B cell (primary cell): ENCODE data around the gene FAM229B. TPM values are rescaled to one million over a fixed set of nuclear protein-coding genes. Genes with fewer than 3 reads are reported as not detected.

ENCODE experiments used
- ATAC-seq: fragments of 200-7000 bp; cut with Tn5 transposase; one replicate; pipeline ENCODE4 v1.10.0; 2021; ENCODE audit warnings: low read depth, mild to moderate bottlenecking, moderate number of reproducible peaks, moderate library complexity
- CTCF ChIA-PET: fragments of 350-600 bp; sonication (Branson Sonifier 250); formaldehyde crosslinking; loops from one replicate; lab custom pipeline; 2021; ENCODE audit warnings: antibody characterized with exemption, inconsistent platforms; lab: Charles Lee
- POLR2A ChIA-PET: fragments of 350-600 bp; sonication (Branson Sonifier 250); formaldehyde crosslinking; loops from one replicate; lab custom pipeline; 2021; ENCODE audit warnings: antibody characterized with exemption; lab: Charles Lee
- DNase-seq: peaks from one replicate; pipeline ENCODE4 v3.0.0; 2013
- H2AFZ ChIP-seq: 2 replicates; pipeline ENCODE4 v1.6.1; 2012; ENCODE audit warnings: mild to moderate bottlenecking, low read depth, low read length; ENCODE audit not compliant: insufficient read depth, poor library complexity, severe bottlenecking
- H3K27ac ChIP-seq, 2 donors: 1 replicate in 1 of 2; 2 replicates in 1 of 2; pipeline ENCODE4 v1.5.1; 2012 to 2013; ENCODE audit warnings: low read length in 2 of 2, mild to moderate bottlenecking in 2 of 2, moderate library complexity in 1 of 2
- H3K27me3 ChIP-seq, 4 experiments: fragments of 200-600 bp in 1 of 4; sonication (generic) in 1 of 4; replicated peaks in 1 of 4; 1 replicate in 2 of 4; 2 replicates in 2 of 4; pipeline versions ENCODE4 v1.6.1 to v1.7.0; 2013 to 2016; ENCODE audit warnings: low read length in 3 of 4, mild to moderate bottlenecking in 2 of 4, mixed read lengths in 1 of 4, moderate library complexity in 1 of 4; ENCODE audit not compliant: insufficient read depth in 4 of 4, control insufficient read depth in 3 of 4; ENCODE audit errors: control extremely low read depth in 1 of 4
- H3K36me3 ChIP-seq, 2 experiments: replicated peaks in 1 of 2; 1 replicate in 1 of 2; 2 replicates in 1 of 2; pipeline versions ENCODE4 v1.6.1 to v1.7.1; 2013; ENCODE audit warnings: low read length in 1 of 2; ENCODE audit not compliant: insufficient read depth in 2 of 2, control insufficient read depth in 1 of 2; ENCODE audit errors: control extremely low read depth in 1 of 2, extremely low read depth in 1 of 2
- H3K4me1 ChIP-seq, 2 donors: fragments of 200-600 bp in 1 of 2; sonication (generic) in 1 of 2; 1 replicate in 1 of 2; 2 replicates in 1 of 2; pipeline versions ENCODE4 v1.5.1 to v1.6.1; 2013 to 2017; ENCODE audit warnings: low read length in 2 of 2; ENCODE audit not compliant: control insufficient read depth in 2 of 2, insufficient read depth in 2 of 2
- H3K4me2 ChIP-seq: replicated peaks from 2 replicates; pipeline ENCODE3; 2012; ENCODE audit warnings: mild to moderate bottlenecking, low read depth, low read length; ENCODE audit not compliant: poor library complexity, severe bottlenecking
- H3K4me3 ChIP-seq, 5 experiments: fragments of 200-600 bp in 1 of 5; sonication (generic) in 1 of 5; 1 replicate in 3 of 5; 2 replicates in 2 of 5; pipeline versions ENCODE4 v1.5.1 to v1.7.0; 2011 to 2016; ENCODE audit warnings: low read length in 4 of 5, mild to moderate bottlenecking in 4 of 5, low read depth in 2 of 5, control low read depth in 1 of 5, moderate library complexity in 1 of 5; ENCODE audit not compliant: insufficient read depth in 1 of 5; ENCODE audit errors: control extremely low read depth in 1 of 5, extremely low read depth in 1 of 5
- H3K79me2 ChIP-seq: fragments of 200-600 bp; sonication (generic); one replicate; pipeline ENCODE4 v1.6.0; 2016; ENCODE audit warnings: low read length; ENCODE audit not compliant: control insufficient read depth, insufficient read depth
- H3K9ac ChIP-seq: fragments of 200-600 bp; sonication (generic); 2 replicates; pipeline ENCODE4 v1.6.1; 2017; ENCODE audit warnings: mild to moderate bottlenecking, low read length, moderate library complexity
- H3K9me3 ChIP-seq, 3 donors: one replicate each; pipeline versions ENCODE4 v1.6.1 to v1.7.1; 2013; ENCODE audit warnings: low read length in 2 of 3; ENCODE audit not compliant: control insufficient read depth in 2 of 3, insufficient read depth in 1 of 3; ENCODE audit errors: control extremely low read depth in 1 of 3
- H4K20me1 ChIP-seq: 2 replicates; pipeline ENCODE4 v1.6.0; 2012; ENCODE audit warnings: mild to moderate bottlenecking, low read length; ENCODE audit not compliant: insufficient read depth, control insufficient read depth, poor library complexity, severe bottlenecking
- H3K27ac Mint-ChIP-seq: one replicate; pipeline ENCODE4 v1.8.0; 2021; ENCODE audit warnings: mixed read lengths
- H3K27me3 Mint-ChIP-seq: one replicate; pipeline ENCODE4 v1.8.0; 2021; ENCODE audit warnings: mixed read lengths
- H3K4me1 Mint-ChIP-seq: one replicate; pipeline ENCODE4 v1.8.0; 2021; ENCODE audit warnings: mixed read lengths
- H3K4me3 Mint-ChIP-seq: one replicate; pipeline ENCODE4 v1.8.0; 2021; ENCODE audit warnings: mixed read lengths
- H3K9me3 Mint-ChIP-seq: one replicate; pipeline ENCODE4 v1.8.0; 2022; ENCODE audit warnings: mixed read lengths; ENCODE audit not compliant: insufficient read depth
- CTCF ChIP-seq: fragments of 200-600 bp; IDR thresholded peaks from one replicate; pipeline ENCODE4 v1.8.0; 2022; ENCODE audit warnings: antibody characterized with exemption, mild to moderate bottlenecking
- EZH2 ChIP-seq: IDR thresholded peaks from 2 replicates; pipeline ENCODE4 v1.6.1; 2012; ENCODE audit warnings: borderline replicate concordance, low read depth, mild to moderate bottlenecking, moderate library complexity, low read length; ENCODE audit not compliant: insufficient read depth, poor library complexity, severe bottlenecking
- WGBS: methylation state at CpG from one replicate; pipeline ENCODE4 v1.1.5; 2013; ENCODE audit warnings: missing lambda C conversion rate; ENCODE audit not compliant: insufficient coverage; 5-methylcytosine and 5-hydroxymethylcytosine counted together
- intact Hi-C: fragments of 100-400 bp; cut with micrococcal nuclease; formaldehyde crosslinking; loops from one replicate; pipeline ENCODE4 v1.10.0; 2022
- polyA plus RNA-seq: library from polyadenylated mRNA; depleted of rRNA; stranded (reverse); fragments of >200 nt; gene quantifications from 2 replicates; pipeline ENCODE4 v1.2.3, GENCODE V29; 2012
- total RNA-seq, 2 donors: library from RNA; stranded (reverse); fragments of 120-200 nt in 1 of 2; gene quantifications; 1 replicate in 1 of 2; 2 replicates in 1 of 2; pipeline versions ENCODE4 v1.2.3 to v1.2.4, GENCODE V29; 2013 to 2022

FAM229B gene
- total and polyA plus RNA-seq, 2 donors (not counting 1 experiment from before 2014, with no cell fraction given): 1.3 to 4.4 TPM

GRCh38 chr6:112037783-112038216 lies 49.6 kb upstream of the FAM229B start:
- TF ChIP-seq EZH2: no peak
- no peak for TF ChIP-seq CTCF
- ChIA-PET CTCF (no interaction called here), POLR2A (no interaction called here)
- WGBS: 96% methylated on average over 7 of the region's 8 CpGs
- Histone ChIP-seq H3K36me3 (no peaks in the 10 kb centered on the region), H3K4me3 (no peak overlapping the region), H3K9ac (no peak overlapping the region), H3K4me1 (peaks cover 0 to 3% of the 10 kb centered on the region in 2 donors), H4K20me1 (no peaks in the 10 kb centered on the region), H3K27me3 (no peaks in the 10 kb centered on the region), H2AFZ (no peak overlapping the region), H3K27ac (no peak overlapping the region), H3K9me3 (no peaks in the 10 kb centered on the region), H3K79me2 (no peaks in the 10 kb centered on the region), H3K4me2 (no peak overlapping the region)
- ATAC-seq: no peak
- intact Hi-C loops: no loop called here
- peaks cover 15% of the 10 kb centered on the region for H3K27me3 Mint-ChIP-seq
- H3K27ac Mint-ChIP-seq: no peak overlapping the region
- H3K4me1 Mint-ChIP-seq: peaks cover 3% of the 10 kb centered on the region
- DNase-seq: no peak
- H3K4me3 Mint-ChIP-seq: no peak overlapping the region
- H3K9me3 Mint-ChIP-seq: no peaks in the 10 kb centered on the region

- CTCF ChIA-PET: no interaction called here
- no peaks in the 10 kb centered on the region for H4K20me1 ChIP-seq
- peaks cover 0 to 3% of the 10 kb centered on the region in 2 donors for H3K4me1 ChIP-seq
- DNase-seq (no peak), ATAC-seq (no peak)
- peaks cover 4% of the 10 kb centered on the region for H3K4me1 Mint-ChIP-seq
- H3K27ac ChIP-seq: no peak overlapping the region
- H3K27ac Mint-ChIP-seq: no peak overlapping the region
- H3K36me3 ChIP-seq: no peaks in the 10 kb centered on the region
- no peak overlapping the region for H2AFZ ChIP-seq
- no peak overlapping the region for H3K9ac ChIP-seq
- no peak overlapping the region for H3K4me2 ChIP-seq
- intact Hi-C loops: no loop called here
- H3K9me3 ChIP-seq: no peaks in the 10 kb centered on the region
- no peaks in the 10 kb centered on the region for H3K9me3 Mint-ChIP-seq
- no peaks in the 10 kb centered on the region for H3K27me3 ChIP-seq
- WGBS: 61% methylated on average over 3 of the region's 5 CpGs
- no peak for TF ChIP-seq EZH2
- TF ChIP-seq CTCF: no peak
- POLR2A ChIA-PET: no interaction called here
- H3K4me3 ChIP-seq: no peak overlapping the region
- H3K27me3 Mint-ChIP-seq: peaks cover 15% of the 10 kb centered on the region
- H3K79me2 ChIP-seq: no peaks in the 10 kb centered on the region
- H3K4me3 Mint-ChIP-seq: no peak overlapping the region
These were observed 49.1 kb upstream of the FAM229B start for GRCh38 chr6:112038268-112038667.
